Urinary bladder (tissue), 4 donors: ENCODE data around the gene SRGAP1. TPM values are rescaled to one million over a fixed set of nuclear protein-coding genes. Genes with fewer than 3 reads are reported as not detected.

ENCODE experiments used
- DNase-seq: peaks from one replicate; pipeline ENCODE4 v3.0.0-alpha.2; 2015; ENCODE audit errors: extremely low spot score
- H3K27ac ChIP-seq: one replicate; pipeline ENCODE4 v1.5.1; 2013; ENCODE audit warnings: low read depth, mild to moderate bottlenecking, moderate library complexity
- H3K36me3 ChIP-seq: one replicate; pipeline ENCODE4 v1.6.1; 2013; ENCODE audit warnings: mild to moderate bottlenecking, moderate library complexity; ENCODE audit not compliant: insufficient read depth
- H3K4me1 ChIP-seq: one replicate; pipeline ENCODE4 v1.6.1; 2013; ENCODE audit warnings: mild to moderate bottlenecking, moderate library complexity; ENCODE audit not compliant: insufficient read depth
- H3K4me3 ChIP-seq: one replicate; pipeline ENCODE4 v1.5.1; 2013; ENCODE audit warnings: low read depth, low read length
- WGBS: extraction: QIAGEN DNeasy Blood & Tissue Kit; methylation state at CpG from one replicate; pipeline ENCODE4 v1.1.7; 2013; 5-methylcytosine and 5-hydroxymethylcytosine counted together
- polyA plus RNA-seq: library from polyadenylated mRNA; stranded (reverse); fragments of 200-250 nt; gene quantifications from one replicate; pipeline ENCODE4 v1.2.3, GENCODE V29; 2013
- total RNA-seq: library from RNA; depleted of rRNA; stranded (reverse); fragments of >200 nt; gene quantifications from one replicate; pipeline ENCODE4 v1.2.3, GENCODE V29; 2014
- donor health status: healthy with polysubstance abuse.
- donor health status: healthy.

Gene SRGAP1
- total and polyA plus RNA-seq, 2 donors, result 1.9 to 18.0 TPM

DNA sequence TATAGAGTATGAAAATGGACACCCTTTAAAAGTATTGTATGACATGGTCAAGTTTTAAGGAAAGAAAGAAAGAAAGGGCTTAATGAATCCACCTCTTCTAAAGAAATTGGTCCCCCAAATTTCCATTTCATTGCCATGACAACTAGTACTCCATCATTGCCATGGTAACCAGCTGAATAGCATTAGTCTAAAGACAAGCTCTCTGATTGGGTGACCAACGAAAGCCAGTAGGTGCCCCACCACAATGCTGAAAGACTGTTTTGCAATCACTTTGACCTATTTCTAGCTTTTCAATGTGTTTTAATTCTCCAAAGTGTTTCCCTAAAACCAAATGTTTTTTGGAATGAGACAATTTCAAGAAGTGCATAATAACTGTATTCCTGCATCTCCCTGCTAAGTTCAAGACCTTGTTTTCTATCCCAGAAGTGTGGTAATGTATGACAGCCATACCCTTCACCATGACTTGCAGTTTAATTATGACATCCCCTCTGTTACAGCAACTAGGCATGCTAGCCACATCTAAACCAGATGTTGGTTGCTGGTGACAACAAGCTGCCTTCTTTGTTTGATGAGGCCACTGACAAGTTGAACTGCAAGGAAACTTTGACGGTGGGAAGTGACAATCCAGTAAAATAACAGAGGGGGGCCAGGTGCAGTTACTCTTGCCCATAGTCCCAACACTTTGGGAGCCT, 330.9 kb downstream of the SRGAP1 start:
- no peaks in the 10 kb centered on the region for H3K4me1 ChIP-seq
- H3K27ac ChIP-seq, result no peak overlapping the region
- 63% methylated on average over 2 of the region's 2 CpGs for WGBS
- no peak overlapping the region for H3K4me3 ChIP-seq
- H3K36me3 ChIP-seq, result no peaks in the 10 kb centered on the region
- DNase-seq, result no peak

DNA sequence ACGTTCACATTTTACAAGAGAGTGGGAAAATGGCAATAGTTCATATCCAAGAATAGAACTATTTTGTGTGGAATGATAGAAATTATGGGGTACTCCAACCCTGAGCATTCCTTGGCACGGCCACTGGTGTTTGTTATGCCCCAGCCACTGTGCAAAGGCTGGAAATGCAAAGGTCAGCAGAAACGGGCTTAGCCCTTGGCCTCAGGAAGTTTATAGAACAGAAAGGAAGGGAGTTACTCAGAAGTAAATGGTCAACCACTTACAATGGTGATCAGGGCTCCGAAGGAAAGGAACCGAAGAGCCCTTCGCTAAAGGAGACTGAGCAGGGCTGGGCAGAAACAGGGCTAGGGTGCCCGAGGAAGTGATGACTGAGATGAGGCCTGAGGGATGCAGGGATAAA, 332.5 kb downstream of the SRGAP1 start:
- Histone ChIP-seq H3K36me3 (no peaks in the 10 kb centered on the region), H3K4me3 (no peak overlapping the region), H3K27ac (no peak overlapping the region), H3K4me1 (no peaks in the 10 kb centered on the region)
- WGBS, result 77% methylated on average over 7 of the region's 7 CpGs
- DNase-seq, result no peak

DNA sequence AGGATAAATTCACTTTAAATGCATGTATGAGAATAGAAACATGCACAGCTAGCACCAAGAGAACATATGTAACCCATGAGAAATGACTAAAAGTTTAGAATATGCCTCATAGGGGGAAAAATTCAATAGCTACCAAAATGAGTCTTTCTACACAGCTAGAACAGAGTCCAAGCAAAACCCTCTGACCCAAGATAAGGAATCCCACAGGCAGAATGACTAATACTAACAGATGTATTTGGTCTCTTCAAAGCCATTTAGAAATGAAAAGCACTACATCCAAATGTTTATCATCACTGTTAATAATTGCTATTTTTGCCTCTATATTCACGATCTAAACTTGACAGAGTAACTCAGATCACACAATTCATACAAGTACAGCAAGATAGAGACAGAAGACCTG, 333.6 kb downstream of the SRGAP1 start:
- no peak overlapping the region for H3K4me3 ChIP-seq
- H3K36me3 ChIP-seq, result no peaks in the 10 kb centered on the region
- WGBS, result 56% methylated on average over 1 of the region's 1 CpG
- no peak overlapping the region for H3K27ac ChIP-seq
- H3K4me1 ChIP-seq, result no peaks in the 10 kb centered on the region
- no peak for DNase-seq

DNA sequence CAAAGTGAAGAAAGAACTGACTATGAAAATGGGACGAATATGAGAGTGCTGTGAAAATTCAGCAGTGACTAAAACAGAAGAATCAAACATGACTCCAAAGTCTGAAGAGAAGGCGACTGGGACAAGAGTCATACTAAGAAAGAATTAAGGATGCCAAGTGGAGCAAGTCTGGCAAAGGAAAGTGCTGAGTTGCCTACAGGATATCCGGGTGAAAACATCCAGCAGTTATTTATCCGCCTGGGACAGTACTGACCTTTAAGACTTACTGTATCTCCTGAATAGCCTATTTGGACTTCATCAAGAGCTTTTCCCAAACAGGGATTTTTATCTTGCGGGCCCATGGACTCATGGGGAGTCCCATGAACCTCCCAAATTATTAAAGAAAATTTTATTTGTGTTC, 336.5 kb downstream of the SRGAP1 start:
- DNase-seq, result no peak
- no peak overlapping the region for H3K27ac ChIP-seq
- no peak overlapping the region for H3K4me3 ChIP-seq
- 60% methylated on average over 5 of the region's 5 CpGs for WGBS
- H3K36me3 ChIP-seq, result no peaks in the 10 kb centered on the region
- H3K4me1 ChIP-seq, result no peaks in the 10 kb centered on the region

DNA sequence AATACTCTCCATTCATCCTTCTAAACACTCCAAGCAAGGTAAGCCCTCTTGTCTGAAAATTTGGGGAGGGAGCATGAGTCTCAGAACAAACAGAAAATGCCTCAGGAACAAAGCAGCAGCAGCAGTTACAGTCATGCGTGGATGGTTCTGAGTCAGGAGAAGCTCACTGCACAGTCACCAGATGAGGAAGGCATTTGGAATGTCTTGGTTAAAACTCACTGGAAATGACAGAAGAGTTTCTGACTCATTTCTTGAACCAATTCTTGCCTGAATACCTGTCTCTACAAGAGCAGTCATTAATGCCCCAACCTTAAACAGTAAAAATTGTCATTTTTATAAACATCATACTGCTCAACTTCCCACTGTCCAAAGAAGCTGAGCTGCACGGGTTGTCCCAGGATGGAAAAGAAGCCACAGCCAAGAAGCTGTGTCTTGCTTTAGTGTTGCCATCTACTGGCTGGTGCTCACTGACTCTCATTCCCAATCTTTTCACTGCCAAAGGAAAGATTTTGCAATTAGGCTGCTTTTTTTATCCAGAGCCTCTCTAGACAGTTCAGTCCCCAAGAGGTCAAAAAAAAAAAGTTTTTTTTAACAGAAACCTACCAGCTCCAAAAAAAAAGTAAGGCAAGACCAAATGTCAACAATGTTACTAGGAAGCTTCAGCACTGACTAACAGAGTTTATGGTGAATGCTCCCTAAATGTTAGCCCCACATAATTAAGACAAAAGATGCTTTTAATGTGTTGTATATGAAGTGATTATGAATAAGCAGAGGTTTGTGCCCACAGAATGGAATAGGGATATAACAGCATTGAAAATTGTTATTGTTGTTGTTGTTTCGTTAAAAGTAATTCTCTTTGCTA, 337.2 kb downstream of the SRGAP1 start:
- Histone ChIP-seq H3K36me3 (no peaks in the 10 kb centered on the region), H3K27ac (no peak overlapping the region), H3K4me1 (no peaks in the 10 kb centered on the region), H3K4me3 (no peak overlapping the region)
- WGBS, result 32% methylated on average over 3 of the region's 3 CpGs
- DNase-seq, result peak; percentile 57

DNA sequence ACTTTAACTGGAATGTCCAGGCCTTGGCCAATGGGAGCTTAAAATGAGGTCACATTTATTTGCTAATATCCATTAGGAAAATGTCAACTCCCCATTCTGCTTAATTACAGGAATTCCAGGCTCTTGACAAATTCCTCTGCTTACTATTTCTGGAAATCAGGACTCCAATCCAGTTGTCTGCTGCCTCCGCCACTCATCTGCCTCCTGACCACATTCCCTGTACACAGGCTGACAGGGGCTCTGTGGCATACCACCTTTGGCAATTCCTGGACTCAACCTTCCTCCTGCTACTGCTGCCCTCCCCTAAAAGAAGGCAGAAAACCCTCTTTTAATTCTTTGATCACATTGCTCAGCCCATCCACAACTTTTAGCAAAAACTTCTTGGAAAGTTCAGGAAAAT, 339.7 kb downstream of the SRGAP1 start:
- 96% methylated on average over 1 of the region's 1 CpG for WGBS
- DNase-seq, result no peak

DNA sequence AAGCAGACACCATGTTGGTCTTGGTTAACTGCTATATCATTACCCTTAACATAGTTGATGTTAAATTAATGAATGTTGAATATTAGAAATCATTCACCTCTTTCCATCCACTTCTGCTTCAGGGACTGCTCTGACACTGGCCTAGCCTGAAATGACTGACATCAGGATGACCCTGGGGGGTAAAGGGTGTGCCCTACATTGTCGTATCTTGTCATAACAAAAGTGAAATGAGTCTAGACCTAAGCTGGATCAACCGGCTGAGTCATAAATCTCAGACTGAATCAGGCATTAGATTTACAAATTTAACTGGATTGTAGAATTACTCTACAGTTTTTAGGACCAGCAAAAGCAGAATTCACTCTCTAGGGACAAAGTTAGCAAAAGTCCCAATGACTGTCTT, 342.3 kb downstream of the SRGAP1 start:
- DNase-seq, result no peak
- no peak overlapping the region for H3K4me3 ChIP-seq
- H3K36me3 ChIP-seq, result peaks cover 2% of the 10 kb centered on the region
- 79% methylated on average over 2 of the region's 2 CpGs for WGBS
- no peaks in the 10 kb centered on the region for H3K4me1 ChIP-seq
- H3K27ac ChIP-seq, result no peak overlapping the region

More for the DNA sequence above, 339.7 kb downstream of the SRGAP1 start:
- no peak overlapping the region for H3K27ac ChIP-seq
- H3K36me3 ChIP-seq, result no peaks in the 10 kb centered on the region
- H3K4me1 ChIP-seq, result no peaks in the 10 kb centered on the region
- H3K4me3 ChIP-seq, result no peak overlapping the region

DNA sequence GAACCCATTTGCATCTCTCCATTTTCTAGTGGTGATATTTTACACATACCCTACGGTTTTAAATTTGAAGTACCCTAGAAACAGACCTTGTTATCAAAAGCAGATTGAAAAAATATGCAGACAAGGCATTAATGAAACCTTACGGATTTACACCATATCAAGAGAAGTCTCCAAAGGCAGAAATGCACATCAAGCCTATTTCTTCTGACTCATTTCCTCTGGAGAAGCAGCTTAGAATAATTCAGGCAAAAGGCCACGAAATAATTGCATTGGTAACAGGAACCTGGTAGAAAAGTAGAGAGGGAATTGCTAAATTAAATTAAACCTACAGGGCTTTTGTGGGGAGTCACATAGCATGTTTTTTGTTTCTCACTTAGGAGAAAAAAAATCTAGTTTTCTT, 342.9 kb downstream of the SRGAP1 start:
- no peak overlapping the region for H3K27ac ChIP-seq
- no peak for DNase-seq
- no peak overlapping the region for H3K4me3 ChIP-seq
- no peaks in the 10 kb centered on the region for H3K4me1 ChIP-seq
- peaks cover 2% of the 10 kb centered on the region for H3K36me3 ChIP-seq
- 71% methylated on average over 3 of the region's 3 CpGs for WGBS

DNA sequence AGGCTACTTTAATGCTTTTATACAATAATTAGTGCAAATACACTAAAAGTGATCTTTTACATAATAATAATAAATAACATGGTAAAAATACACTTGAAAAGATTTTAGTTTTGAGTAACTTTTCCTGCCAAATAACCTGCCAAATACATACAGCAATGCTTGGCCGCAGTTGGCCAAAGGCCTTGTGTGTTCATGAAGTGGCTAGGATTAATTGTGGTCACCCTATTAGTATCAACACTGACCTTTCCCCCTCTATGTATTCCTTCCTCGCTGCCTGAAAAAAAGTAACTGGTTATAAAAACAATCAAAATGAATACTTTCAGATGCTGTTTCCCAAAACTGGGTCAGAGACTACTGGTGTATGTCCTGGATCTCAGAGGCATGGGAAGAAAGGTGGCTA, 343.3 kb downstream of the SRGAP1 start:
- no peak overlapping the region for H3K27ac ChIP-seq
- H3K4me1 ChIP-seq, result no peaks in the 10 kb centered on the region
- no peak overlapping the region for H3K4me3 ChIP-seq
- 78% methylated on average over 2 of the region's 2 CpGs for WGBS
- no peak for DNase-seq
- H3K36me3 ChIP-seq, result peaks cover 2% of the 10 kb centered on the region

DNA sequence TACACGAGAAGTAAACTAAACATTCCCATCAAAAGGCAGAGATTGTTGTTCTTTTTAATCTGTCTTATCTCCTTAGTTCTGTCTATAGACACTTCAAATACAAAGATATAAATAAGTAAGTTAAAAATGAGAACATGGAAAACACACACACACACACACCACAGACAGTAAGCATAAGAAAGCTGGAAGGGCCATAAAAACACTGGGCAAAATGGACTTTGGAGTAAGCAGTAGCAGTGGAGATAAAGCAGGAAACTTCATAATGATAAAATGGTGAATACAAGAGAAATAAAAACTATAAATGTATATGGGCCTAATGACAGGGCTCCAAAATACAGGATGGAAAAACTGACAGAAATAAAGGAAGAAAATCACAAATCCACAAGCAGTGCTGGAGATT, 345.0 kb downstream of the SRGAP1 start:
- no peak for DNase-seq
- peaks cover 4% of the 10 kb centered on the region for H3K36me3 ChIP-seq
- H3K4me1 ChIP-seq, result no peaks in the 10 kb centered on the region
- H3K27ac ChIP-seq, result no peak overlapping the region
- 56% methylated on average over 1 of the region's 1 CpG for WGBS
- no peak overlapping the region for H3K4me3 ChIP-seq

DNA sequence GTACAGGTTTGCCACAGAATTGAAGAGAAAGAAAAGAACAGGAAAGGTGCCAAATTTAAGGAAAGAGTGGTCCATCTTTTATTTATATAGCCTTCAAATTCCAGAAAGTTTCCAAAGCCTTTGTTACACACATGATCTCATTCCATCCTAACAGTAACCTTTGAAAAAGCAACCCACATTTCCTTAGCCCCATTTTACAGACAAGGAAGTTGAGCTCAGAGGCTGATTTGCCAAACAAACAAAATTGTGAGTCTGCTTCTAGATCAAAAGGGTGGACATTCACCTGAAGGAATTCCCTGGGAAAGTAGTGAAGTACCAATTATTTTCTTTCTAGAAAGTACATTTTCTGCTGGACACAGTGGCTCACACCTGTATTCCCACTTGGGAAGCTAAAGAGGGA, 345.6 kb downstream of the SRGAP1 start:
- DNase-seq, result no peak
- H3K4me3 ChIP-seq, result no peak overlapping the region
- H3K4me1 ChIP-seq, result no peaks in the 10 kb centered on the region
- H3K36me3 ChIP-seq, result peaks cover 4% of the 10 kb centered on the region
- no peak overlapping the region for H3K27ac ChIP-seq

DNA sequence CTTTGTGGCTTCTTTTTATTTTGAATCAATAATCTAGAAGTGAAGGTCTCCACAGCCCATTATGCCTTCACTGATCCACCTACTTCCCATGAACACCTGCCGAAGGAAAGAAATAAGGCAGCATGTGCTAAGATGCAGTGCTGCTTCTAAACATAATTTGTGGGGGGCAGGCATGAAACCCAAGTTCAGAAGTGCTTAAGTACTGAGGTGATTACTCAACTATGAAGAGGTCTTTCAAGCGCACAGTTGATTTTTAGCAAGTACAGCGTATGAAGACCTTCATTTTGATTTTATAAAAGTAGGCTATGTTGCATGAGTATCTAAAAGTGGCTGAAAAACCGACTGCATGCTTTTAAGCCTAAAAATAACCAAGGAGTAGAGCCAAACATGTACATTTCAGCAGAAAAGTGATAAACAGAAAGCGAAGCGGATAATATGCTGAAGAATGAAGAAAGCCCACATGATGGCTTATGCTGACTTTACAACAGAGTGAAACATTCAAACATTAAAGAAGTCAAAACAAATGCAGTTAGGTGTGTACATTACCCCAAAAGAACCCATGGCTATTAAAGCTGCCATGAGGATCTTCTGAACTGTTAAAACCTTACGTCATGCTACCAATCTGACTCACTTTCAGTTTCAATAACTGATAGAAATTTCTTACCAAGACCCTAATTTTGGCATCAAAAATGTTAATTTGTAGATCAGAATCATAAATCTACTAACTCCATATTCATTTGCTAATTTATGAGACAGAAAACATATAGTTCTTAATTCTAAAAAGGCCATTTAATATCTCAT, 348.3 kb downstream of the SRGAP1 start:
- 80% methylated on average over 7 of the region's 7 CpGs for WGBS
- Histone ChIP-seq H3K4me3 (no peak overlapping the region), H3K4me1 (no peaks in the 10 kb centered on the region), H3K27ac (no peak overlapping the region), H3K36me3 (peaks cover 4% of the 10 kb centered on the region)
- DNase-seq, result no peak

DNA sequence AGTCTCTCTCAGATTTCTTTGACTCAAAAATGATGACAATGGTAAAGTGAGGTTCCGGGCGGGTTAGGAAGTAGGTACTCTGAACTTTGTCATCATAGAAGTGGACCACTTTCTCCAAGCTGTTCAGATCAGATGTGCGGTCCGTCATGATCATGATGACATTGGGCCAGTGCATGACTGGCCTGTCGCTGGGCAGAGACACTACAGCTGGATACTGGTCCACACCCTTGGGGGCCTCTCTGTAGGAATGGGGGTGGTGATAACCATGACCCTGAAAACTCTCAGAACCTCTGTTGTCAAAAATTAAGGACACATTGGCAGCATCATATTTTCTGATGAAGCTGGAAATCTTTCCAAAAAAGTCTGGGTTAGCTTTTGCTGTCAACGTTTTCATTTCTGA, 349.4 kb downstream of the SRGAP1 start:
- Histone ChIP-seq H3K4me3 (no peak overlapping the region), H3K4me1 (no peaks in the 10 kb centered on the region), H3K36me3 (peaks cover 4% of the 10 kb centered on the region), H3K27ac (no peak overlapping the region)
- WGBS, result 93% methylated on average over 6 of the region's 6 CpGs
- DNase-seq, result no peak
